Measurements from ENCODE around the gene IPPK.

- TF ChIP-seq CTCF (IDR thresholded peaks at IDR 0.05) = no peak
- TF ChIP-seq POLR2A (IDR thresholded peaks at IDR 0.05) = no peak
Observed at GRCh38 chr9:92679413-92680165, 9.7 kb upstream of the IPPK start.

All from heart left ventricle (tissue), 13 donors.